Natural killer cell (primary cell): ENCODE data around the gene RABEP2. TPM values are rescaled to one million over a fixed set of nuclear protein-coding genes. Genes with fewer than 3 reads are reported as not detected.
"Not testable (repeated sequence)": the region's sequence is repeated elsewhere in the genome, so short reads cannot be mapped to it uniquely, and the experiment has no call there.

Experiments used
- ATAC-seq, 3 donors: fragments of 150-1000 bp in 2 of 3; fragments of 200-7000 bp in 1 of 3; cut with Tn5 transposase; 1 replicate in 1 of 3; 2 replicates in 2 of 3; pipeline ENCODE4 v1.10.0; 2021; ENCODE audit warnings: mild to moderate bottlenecking in 2 of 3, moderate library complexity in 2 of 3
- DNase-seq, 2 donors: peaks; one replicate each; pipeline versions ENCODE4 v3.0.0 to v3.0.0-alpha.2; 2013 to 2021; ENCODE audit warnings: mixed read lengths in 1 of 2
- H3K27ac ChIP-seq: one replicate; pipeline ENCODE4 v1.5.1; 2013; ENCODE audit warnings: mild to moderate bottlenecking, low read length
- H3K27me3 ChIP-seq: one replicate; pipeline ENCODE4 v1.6.1; 2013; ENCODE audit warnings: low read length; ENCODE audit not compliant: control insufficient read depth, insufficient read depth
- H3K36me3 ChIP-seq: one replicate; pipeline ENCODE4 v1.6.1; 2013; ENCODE audit warnings: low read length; ENCODE audit not compliant: control insufficient read depth, insufficient read depth
- H3K4me1 ChIP-seq: one replicate; pipeline ENCODE4 v1.6.1; 2013; ENCODE audit warnings: low read length; ENCODE audit not compliant: control insufficient read depth, insufficient read depth
- H3K4me3 ChIP-seq: one replicate; pipeline ENCODE4 v1.5.1; 2013; ENCODE audit warnings: low read length
- H3K9me3 ChIP-seq: one replicate; pipeline ENCODE4 v1.6.1; 2013; ENCODE audit warnings: low read length; ENCODE audit not compliant: control insufficient read depth, insufficient read depth
- H3K27ac Mint-ChIP-seq, 2 donors: one replicate each; pipeline ENCODE4 v1.8.0; 2022; ENCODE audit warnings: mild to moderate bottlenecking in 2 of 2, mixed read lengths in 2 of 2, moderate library complexity in 1 of 2
- H3K27me3 Mint-ChIP-seq, 2 donors: one replicate each; pipeline ENCODE4 v1.8.0; 2022; ENCODE audit warnings: low read depth in 2 of 2, mixed read lengths in 2 of 2
- H3K36me3 Mint-ChIP-seq: one replicate; pipeline ENCODE4 v1.8.0; 2022; ENCODE audit warnings: mixed read lengths
- H3K4me1 Mint-ChIP-seq, 2 donors: one replicate each; pipeline ENCODE4 v1.8.0; 2022; ENCODE audit warnings: mixed read lengths in 2 of 2
- H3K4me3 Mint-ChIP-seq: one replicate; pipeline ENCODE4 v1.8.0; 2022; ENCODE audit warnings: mild to moderate bottlenecking, moderate library complexity, mixed read lengths
- H3K9me3 Mint-ChIP-seq, 2 donors: one replicate each; pipeline ENCODE4 v1.8.0; 2022; ENCODE audit warnings: mixed read lengths in 2 of 2
- CTCF ChIP-seq: fragments of 200-600 bp; IDR thresholded peaks from one replicate; pipeline ENCODE4 v1.8.0; 2022; ENCODE audit warnings: antibody characterized with exemption
- WGBS: methylation state at CpG from one replicate; pipeline ENCODE4 v1.1.7; 2013; ENCODE audit warnings: missing lambda C conversion rate; ENCODE audit not compliant: insufficient coverage; 5-methylcytosine and 5-hydroxymethylcytosine counted together
- intact Hi-C: fragments of 100-400 bp; cut with micrococcal nuclease; formaldehyde crosslinking; loops from one replicate; pipeline ENCODE4 v1.14.2; 2022
- total RNA-seq, 4 donors: library from RNA; stranded (reverse); fragments of 120-200 nt in 1 of 4; gene quantifications; one replicate each; pipeline versions ENCODE4 v1.2.3 to v1.2.4, GENCODE V29; 2013 to 2022

The RABEP2 gene
- total RNA-seq, 3 donors from 2014 or later (not counting 1 experiment from before 2014, with no cell fraction given), result 53.4 to 63.4 (median 60.1) TPM

GRCh38 chr16:28872952-28873351 is 52.1 kb downstream of the RABEP2 start:
- Mint-ChIP-seq H3K27me3 (no peaks in the 10 kb centered on the region), H3K36me3 (peaks cover 13% of the 10 kb centered on the region), H3K4me1 (peaks cover 4 to 16% of the 10 kb centered on the region in 2 donors), H3K9me3 (no peaks in the 10 kb centered on the region), H3K4me3 (no peak overlapping the region), H3K27ac (no peak overlapping the region)
- no peaks in the 10 kb centered on the region for H3K9me3 ChIP-seq
- DNase-seq, result no peak
- H3K27ac ChIP-seq, result no peak overlapping the region
- ATAC-seq, result no peak
- peaks cover 44% of the 10 kb centered on the region for H3K36me3 ChIP-seq
- 93% methylated on average over 11 of the region's 15 CpGs for WGBS
- H3K4me1 ChIP-seq, result peaks cover 5% of the 10 kb centered on the region
- TF ChIP-seq CTCF, result no peak
- intact Hi-C loops, result loop anchor here (1.0 kb wide), 1 partner anchor 72 kb away; no protein-coding TSS in a partner anchor
- H3K27me3 ChIP-seq, result no peaks in the 10 kb centered on the region
- no peak overlapping the region for H3K4me3 ChIP-seq

- peaks cover 14 to 33% of the 10 kb centered on the region in 2 donors for H3K4me1 Mint-ChIP-seq
- H3K27me3 Mint-ChIP-seq, result no peaks in the 10 kb centered on the region
- Histone ChIP-seq H3K27ac (no peak overlapping the region), H3K9me3 (no peaks in the 10 kb centered on the region), H3K36me3 (peaks cover 45% of the 10 kb centered on the region), H3K4me3 (no peak overlapping the region), H3K27me3 (no peaks in the 10 kb centered on the region), H3K4me1 (peaks cover 12% of the 10 kb centered on the region)
- H3K27ac Mint-ChIP-seq, result no peak overlapping the region
- ATAC-seq, result no peak
- no peak overlapping the region for H3K4me3 Mint-ChIP-seq
- no peak for DNase-seq
- peaks cover 13% of the 10 kb centered on the region for H3K36me3 Mint-ChIP-seq
- intact Hi-C loops, result no loop called here
- H3K9me3 Mint-ChIP-seq, result no peaks in the 10 kb centered on the region
- over 99% methylated on average over 11 of the region's 11 CpGs for WGBS
- no peak for TF ChIP-seq CTCF
These were observed 55.8 kb downstream of the RABEP2 start for GRCh38 chr16:28869201-28869600.

GRCh38 chr16:28867646-28868045 is 57.4 kb downstream of the RABEP2 start:
- WGBS, result 95% methylated on average over 9 of the region's 9 CpGs
- H3K4me3 Mint-ChIP-seq, H3K27ac ChIP-seq, H3K27me3 Mint-ChIP-seq, intact Hi-C loops, H3K27ac Mint-ChIP-seq, H3K9me3 ChIP-seq, H3K4me3 ChIP-seq, ATAC-seq, H3K9me3 Mint-ChIP-seq, DNase-seq, H3K27me3 ChIP-seq: not testable (repeated sequence)
- Mint-ChIP-seq H3K36me3 (peaks cover 13% of the 10 kb centered on the region), H3K4me1 (peaks cover 22 to 45% of the 10 kb centered on the region in 2 donors)
- Histone ChIP-seq H3K36me3 (peaks cover 43% of the 10 kb centered on the region), H3K4me1 (peaks cover 21% of the 10 kb centered on the region)

GRCh38 chr16:28867241-28867640 is 57.8 kb downstream of the RABEP2 start:
- Mint-ChIP-seq H3K27ac (peak overlapping the region in 1 of 2 donors; percentile 59), H3K4me3 (no peak overlapping the region), H3K36me3 (peaks cover 13% of the 10 kb centered on the region), H3K27me3 (no peaks in the 10 kb centered on the region), H3K4me1 (peaks cover 22 to 45% of the 10 kb centered on the region in 2 donors), H3K9me3 (no peaks in the 10 kb centered on the region)
- ATAC-seq, result no peak
- TF ChIP-seq CTCF, result no peak
- intact Hi-C loops, result no loop called here
- WGBS, result 95% methylated on average over 8 of the region's 13 CpGs
- H3K36me3 ChIP-seq, result peaks cover 39% of the 10 kb centered on the region
- no peaks in the 10 kb centered on the region for H3K9me3 ChIP-seq
- no peak overlapping the region for H3K27ac ChIP-seq
- H3K27me3 ChIP-seq, result no peaks in the 10 kb centered on the region
- no peak for DNase-seq
- peaks cover 25% of the 10 kb centered on the region for H3K4me1 ChIP-seq
- no peak overlapping the region for H3K4me3 ChIP-seq
